ENCODE data around the gene ESD.
"Not testable (repeated sequence)": the region's sequence is repeated elsewhere in the genome, so short reads cannot be mapped to it uniquely, and the experiment has no call there.

The ESD gene, protein sequence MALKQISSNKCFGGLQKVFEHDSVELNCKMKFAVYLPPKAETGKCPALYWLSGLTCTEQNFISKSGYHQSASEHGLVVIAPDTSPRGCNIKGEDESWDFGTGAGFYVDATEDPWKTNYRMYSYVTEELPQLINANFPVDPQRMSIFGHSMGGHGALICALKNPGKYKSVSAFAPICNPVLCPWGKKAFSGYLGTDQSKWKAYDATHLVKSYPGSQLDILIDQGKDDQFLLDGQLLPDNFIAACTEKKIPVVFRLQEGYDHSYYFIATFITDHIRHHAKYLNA

DNA sequence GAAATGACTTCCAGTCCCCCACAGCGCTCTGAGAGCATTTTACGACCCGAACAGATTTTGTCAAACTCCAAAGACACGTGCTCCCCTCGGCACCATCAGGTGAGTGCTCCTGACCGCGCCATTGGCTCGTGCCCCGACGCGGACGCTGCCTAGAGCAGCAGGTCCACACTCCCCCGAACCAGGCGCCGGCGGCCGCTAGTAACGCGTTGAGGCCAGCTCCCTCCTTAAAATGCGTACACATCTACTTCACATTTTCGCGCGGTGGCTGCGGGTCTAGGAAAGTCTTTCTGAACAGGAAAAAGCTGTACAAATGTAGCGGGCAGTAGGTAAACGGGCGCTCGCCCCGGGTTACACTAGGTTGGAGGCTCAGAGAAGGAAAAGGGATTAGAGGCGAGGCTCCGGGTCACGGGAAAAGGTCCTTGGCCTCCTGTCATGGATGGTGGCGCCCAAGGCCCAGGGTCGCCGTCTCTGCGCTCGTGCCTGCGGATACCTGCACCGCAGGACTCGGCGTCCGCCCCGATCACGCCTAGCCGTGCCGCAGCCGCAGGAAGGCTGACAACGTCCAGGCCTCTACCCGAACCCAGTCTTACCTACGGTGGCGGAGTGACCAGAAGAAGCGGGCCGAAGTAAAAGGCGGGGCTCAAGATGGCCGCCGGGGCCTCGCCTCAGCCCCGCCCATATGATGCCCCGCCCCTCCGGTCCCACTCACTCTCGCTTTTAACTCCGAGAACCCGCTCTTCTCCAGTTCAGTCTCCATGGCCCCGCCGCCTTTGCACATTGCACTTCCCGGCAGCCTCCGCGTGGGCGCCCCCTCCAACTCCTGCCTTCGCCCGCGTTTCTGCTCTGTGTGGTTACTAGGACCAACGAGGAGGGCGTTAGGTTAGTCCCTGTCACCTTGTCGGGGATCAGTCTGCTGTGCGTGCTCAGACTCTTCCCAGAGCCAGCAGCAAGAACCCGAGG, at the start of gene ESD:
Gene ESD (minus strand): TSS at position 647 of the 960 bp plus-strand sequence. CDS start 5,748 bp downstream, outside the sequence.
- DNase-seq, result peak; percentile 80

DNA sequence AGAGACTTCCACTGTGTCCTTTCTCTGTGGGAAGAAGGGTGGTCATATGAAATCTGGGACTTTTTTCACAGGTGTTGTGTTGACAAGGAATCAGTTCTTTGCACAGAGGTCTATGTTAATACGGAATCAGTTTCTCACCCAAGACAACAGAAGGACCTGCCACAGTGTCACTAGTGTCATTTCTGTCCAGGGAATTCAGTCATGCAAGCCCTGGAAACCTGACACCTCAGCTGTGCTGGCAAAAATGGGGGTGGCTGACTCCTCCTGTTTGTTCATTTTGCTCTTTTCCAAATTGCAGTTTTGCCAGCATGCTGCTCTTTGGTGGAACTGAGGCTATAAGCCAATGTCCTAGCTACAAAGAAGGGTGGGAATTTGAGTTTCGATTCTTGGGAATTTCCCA, 49.8 kb upstream of the ESD start:
- DNase-seq, result no peak

DNA sequence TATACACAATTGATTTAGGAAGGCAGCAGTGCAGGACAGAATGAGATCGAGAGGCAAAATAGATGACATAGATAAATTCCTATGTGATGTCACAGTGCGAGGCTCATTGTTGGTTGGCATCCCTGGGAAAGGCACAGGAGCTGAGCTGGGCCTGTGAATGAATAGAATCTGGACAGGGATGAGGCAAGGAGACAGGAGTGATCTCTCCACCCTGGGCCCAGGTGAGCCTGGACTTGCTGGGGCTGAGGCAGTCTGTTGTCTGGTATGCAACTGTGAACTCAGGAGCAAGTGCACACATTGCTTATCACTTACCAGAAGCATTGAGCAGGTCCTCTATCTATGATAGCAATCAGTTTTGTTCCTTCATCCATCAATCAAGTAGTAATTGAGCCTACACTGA, 48.2 kb upstream of the ESD start:
- no peak for DNase-seq

DNA sequence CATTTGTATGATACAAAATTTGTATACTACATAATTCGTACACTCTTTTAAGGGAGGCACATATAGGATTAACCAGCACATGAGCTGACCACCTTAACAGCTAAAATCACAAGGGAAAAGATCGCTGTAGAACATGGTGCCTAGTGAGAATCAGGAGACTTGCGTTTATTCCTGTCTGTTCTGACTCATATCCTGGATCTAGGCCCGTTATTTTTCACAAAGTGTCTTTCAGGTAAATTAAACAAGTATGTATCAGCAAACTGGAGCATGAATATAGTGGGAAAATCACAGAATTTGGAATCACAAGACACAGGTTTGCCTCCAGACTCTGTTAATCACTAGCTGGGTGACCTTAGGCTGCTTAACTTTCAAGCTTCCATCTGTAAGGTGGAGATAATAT, 47.5 kb upstream of the ESD start:
- DNase-seq, result no peak

DNA sequence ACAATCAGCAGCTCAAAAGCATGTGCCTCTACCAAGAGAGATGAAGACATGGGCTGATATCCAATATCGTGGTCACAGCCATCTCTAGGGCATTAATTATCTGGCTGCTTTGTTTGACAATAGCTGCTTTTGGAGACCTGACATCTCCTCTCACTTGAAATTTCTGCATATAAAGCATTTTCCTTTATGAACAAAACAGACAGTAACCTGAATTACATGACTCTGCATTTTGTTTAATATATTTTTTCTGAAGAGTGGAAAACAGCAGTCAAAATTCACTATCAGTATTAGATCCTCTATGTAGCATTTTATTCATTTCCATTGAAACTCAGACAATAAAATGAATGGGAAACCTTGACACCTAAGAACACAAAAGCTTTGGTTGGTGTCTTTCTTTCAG, 42.4 kb upstream of the ESD start:
- no peak for DNase-seq

DNA sequence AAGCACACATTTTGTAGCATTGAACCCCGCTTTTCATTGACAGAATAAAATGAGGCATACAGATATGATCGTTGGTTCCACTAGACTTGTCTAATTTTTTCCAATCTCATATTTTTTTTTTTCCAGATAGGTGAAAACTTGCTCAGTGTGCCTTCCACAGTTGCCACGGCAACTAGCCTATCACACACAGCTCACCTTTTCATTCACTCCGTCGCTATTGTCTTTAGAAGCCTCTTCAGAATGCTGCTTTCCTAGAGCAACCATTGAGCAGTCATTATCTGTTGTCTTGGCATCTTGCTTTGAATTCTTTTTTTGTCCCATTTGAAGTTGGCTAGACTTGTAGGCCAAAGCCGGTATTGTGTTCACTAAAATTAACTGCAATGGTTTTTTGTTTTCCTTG, 37.7 kb upstream of the ESD start:
- no peak for DNase-seq

DNA sequence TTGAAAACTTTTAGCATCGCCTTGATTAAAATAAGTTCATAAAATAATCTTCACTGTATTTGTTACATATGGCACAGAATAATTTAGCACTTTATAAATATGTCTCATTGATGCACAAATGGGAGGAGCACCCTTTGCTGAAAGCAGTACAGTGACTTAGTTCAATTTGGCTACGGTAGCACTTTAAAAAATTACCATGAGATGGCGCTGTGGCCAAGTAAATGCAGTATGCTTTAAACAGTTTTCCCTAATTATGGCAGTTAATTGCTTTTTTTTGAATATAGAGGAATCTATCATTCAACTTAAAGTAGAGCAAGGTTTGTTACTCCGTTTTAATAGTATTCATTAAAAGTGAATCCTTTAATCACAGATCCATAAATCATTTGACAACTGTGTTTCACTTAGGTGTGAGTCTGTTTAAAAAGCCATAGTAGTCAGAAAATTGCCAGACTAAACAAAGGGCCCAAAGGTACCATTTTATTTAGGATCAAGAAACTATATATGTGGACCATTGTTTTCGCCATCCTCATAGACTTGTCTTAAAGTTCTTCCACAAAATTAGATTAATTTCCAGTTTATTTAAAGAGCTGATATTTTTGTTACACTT, 34.7 kb upstream of the ESD start:
- peak; percentile 10 for DNase-seq

DNA sequence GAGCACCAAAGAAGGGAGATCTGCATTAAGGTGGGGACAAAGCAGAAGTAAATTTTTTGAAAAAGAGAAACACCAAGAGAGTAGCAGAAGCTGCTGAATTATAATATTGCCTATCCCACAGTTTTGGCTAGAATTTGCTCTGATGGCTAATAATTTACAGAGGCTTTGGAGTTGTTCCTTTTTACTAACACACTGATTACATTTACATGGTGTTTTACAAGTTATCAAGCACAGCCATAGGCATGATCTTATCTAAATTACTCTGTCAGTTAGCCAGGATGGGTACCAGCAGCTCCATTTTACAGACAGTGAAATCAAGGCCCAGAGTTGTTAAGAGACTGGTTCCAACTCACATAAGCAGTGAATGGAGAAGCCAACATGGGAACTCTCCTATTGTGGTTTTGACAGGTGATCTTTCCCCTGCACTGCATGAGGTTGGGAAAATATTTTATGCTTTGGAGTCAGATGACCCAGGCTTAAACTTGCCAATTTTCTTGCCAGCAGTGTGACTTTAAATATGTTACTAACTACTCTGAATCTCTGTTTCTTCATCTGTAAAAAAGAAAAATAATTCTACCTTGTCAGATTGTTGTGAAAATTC, 33.5 kb upstream of the ESD start:
- no peak for DNase-seq

DNA sequence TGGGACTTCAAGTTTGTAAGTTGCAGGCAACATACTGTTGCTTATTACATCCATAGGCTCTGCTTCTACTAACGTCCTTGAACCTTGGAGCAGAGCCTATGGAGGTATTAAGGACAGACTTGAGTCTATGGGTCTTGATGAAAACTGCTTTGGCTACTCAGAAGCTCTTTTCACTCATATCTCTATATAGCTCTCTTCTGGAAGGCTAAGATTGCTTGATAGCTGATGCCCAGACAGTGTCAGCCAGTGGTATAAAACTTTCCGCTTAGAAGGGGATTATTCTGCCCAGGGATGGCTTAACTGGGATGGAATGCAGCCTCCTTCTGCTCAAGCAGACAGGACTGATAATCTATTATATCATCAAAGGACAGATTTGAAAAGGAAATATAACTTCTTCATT, 25.6 kb upstream of the ESD start:
- DNase-seq, result no peak

DNA sequence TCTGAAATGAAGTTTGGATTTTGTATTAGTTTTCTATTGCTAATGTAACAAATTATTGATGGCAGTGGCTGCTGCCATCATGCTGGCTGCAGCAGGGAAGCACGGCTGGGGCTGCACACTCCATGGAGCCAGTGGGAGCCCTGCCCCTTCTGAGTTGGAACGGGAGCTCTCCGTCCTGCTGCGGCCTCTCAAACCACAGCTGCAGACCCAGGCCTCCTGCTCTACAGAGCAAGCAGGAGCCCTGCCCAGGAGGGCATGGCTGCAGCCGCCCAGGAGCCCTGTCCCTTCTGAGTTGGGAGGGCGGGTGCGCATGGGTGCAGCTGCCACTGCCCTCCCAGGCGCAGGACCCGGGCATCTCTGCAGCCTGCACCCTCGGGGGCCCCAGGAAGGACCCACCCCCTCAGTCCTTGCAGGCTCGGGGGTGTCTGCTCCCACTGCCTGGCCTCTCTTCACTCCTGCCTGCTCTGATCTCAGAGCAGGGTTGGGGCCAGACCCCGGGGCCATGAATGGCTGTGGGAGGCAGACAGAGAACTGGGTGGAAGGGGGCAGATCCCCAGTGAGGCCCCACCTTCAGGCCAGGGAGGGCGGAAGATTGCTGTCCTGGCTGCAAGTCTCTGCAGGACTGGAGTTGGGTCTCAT, 21.0 kb upstream of the ESD start:
- no peak for DNase-seq

DNA sequence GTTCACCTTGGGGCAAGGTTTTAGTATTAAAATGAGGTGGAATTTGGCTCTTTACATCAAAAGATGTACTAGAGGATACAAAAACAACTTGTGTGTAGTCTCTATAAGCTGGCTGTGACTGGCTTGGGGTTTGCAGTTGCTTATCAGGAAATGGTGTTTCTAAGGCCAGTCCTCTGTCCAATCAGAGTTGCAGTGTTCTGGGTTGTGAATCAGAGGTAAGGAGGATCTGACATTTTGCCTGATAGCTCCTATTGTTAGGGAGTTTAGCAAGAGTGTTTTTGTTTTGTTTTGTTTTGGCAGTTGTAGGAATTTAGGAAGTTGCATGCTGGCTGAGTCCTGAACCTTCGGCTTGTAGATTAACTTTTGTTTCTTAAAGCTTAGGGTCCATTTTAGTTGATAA, 20.1 kb upstream of the ESD start:
- DNase-seq, result no peak

DNA sequence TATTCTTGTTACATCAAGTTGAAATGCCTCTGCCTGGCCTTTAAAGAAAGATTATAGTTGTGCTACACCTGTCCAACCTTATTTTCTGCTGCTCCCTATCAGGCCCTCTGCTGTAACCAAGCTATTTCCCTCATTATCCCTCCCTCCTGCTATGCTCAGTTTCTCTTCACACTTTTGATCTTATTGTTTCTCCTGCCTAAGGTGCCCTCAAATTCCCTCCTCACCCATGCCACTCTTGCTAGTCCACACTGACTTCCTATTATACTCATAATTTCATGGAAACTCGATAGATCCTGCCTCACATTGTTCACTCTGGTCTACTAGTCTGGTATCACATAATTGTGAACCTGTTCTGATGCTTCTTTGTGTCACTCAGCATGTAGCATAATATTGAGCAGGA, 19.4 kb upstream of the ESD start:
- no peak for DNase-seq

DNA sequence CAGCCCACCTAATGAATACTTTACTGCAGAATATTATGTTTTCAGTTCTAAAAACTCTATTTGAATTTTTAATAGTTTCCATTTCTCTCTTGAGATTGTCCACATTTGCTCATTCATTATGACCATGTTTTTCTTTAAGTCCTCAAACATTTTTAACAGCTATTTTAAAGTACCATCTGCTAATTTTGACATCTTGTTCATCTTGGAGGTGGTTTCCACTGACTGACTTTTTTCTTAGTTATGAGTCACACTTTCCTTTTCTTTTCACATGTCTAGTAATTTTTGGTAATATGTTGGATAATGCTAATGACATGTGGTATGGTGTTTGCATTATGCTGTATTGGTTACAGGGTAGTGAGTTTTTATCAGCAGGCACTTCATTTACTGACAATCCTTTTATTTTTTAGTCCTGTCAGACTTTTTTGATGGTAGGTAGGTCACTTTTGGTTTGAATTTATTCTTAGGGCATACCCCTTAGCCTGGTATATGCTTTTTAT, 15.4 kb upstream of the ESD start:
- DNase-seq, result no peak

DNA sequence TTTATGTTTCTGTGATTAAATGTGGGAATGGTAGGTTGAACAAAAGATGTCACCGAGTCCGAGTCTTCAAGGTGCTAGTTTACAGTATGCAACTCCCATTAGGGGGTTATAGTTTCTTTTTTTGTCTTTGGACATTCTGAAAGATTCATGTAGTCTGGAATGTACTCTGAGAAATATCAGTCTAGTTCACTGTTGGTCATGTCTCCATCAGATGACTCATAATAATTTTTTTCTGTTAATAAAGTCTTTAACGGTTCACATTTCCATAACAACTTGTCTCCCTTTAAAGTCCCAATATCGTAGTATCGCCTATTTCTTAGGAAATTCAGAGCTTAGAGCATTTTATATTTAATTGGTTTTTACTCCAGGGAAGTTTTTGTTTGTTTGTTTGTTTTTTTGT, 13.5 kb upstream of the ESD start:
- DNase-seq, result no peak

DNA sequence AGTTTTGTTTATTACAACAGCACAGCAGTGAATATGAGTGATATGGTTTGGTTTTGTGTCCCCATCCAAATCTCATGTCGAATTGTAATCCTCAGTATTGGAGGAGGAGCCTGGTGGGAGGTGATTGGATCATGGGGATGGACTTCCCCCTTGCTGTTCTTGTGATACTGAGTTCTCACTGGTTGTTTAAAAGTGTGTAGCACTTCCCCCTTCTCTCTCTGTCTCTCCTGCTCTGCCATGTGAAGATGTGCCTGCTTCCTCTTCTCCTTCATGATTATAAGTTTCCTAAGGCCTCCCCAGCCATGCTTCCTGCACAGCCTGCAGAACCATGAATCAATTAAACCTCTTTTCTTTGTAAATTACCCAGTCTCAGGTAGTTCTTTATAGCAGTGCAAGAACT, 8.0 kb upstream of the ESD start:
- DNase-seq, result not testable (repeated sequence)

DNA sequence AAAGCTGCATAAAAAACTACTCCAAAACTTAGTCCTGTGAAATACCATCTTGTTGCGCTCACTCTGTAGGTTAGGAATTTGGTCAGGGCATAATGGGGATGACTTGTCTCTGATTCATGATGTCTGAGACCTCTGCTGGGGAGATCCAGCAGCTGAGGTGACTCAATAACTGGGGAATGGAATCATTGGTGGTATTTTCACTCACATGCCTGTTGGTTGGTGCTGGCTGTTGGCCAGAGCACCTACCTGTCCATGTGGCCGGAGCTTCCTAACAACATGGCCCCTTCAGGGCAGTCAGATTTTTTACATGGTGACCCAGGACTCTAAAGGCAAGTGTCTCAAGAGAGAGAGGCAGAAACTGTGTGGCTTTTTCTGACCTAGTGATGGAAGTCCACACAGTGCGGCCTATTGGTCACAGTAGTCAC, 7.4 kb upstream of the ESD start:
- DNase-seq, result no peak

DNA sequence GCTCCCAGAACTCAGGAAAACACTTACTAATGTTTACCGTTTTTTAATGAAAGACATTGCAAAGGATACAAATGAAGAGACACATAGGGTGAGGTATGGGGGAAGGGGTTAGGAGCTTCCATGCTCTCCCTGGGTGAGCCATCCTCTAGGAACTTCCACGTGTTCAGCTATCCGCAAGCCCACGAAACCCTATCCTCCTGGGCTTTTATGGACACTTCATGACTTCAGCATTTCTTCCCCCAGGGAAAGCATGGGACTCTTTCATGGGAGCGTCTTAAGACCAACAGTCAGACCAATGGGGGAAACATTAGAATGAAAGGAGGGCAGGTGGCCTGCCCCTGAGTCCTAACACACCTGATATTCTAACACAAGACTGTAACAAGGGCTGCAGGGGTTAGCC, 6.6 kb upstream of the ESD start:
- DNase-seq, result no peak

DNA sequence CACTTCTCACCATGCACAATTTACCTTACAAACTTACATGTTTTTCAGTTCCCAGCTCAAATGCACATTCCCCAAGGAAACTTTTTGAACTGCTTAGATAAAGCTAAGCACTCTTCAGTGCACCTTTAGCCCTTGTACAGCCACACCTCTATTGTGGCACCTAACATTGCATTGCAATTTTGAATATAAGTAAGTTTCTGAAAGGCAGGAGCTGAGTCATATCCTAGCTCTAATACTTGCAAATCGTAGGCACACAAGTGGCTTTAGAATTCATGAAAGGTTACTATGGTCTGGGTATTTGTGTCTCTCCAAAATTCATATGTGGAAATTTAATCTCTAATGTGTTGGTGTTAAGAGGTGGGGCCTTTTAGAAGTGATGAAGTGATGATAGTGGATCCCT, 4.9 kb upstream of the ESD start:
- no peak for DNase-seq

DNA sequence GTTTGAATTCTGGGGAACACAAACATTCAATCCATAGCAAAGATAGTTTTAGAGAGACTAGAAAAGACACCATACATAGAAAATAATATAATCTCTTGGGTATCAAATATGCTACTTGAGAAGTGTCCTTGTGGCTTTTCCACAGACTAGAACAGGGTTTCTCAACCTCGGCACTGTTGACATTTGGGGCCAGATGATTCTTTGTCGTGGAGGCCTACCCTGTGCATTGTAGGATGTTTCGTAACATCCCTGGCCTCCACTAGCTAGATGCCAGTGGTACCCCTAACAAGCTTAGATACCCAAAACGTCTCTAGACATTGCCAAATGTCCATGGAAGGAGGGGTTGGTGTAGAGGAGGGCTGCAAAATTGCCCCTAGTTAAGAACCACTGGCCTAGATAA, 2.2 kb upstream of the ESD start:
- no peak for DNase-seq

DNA sequence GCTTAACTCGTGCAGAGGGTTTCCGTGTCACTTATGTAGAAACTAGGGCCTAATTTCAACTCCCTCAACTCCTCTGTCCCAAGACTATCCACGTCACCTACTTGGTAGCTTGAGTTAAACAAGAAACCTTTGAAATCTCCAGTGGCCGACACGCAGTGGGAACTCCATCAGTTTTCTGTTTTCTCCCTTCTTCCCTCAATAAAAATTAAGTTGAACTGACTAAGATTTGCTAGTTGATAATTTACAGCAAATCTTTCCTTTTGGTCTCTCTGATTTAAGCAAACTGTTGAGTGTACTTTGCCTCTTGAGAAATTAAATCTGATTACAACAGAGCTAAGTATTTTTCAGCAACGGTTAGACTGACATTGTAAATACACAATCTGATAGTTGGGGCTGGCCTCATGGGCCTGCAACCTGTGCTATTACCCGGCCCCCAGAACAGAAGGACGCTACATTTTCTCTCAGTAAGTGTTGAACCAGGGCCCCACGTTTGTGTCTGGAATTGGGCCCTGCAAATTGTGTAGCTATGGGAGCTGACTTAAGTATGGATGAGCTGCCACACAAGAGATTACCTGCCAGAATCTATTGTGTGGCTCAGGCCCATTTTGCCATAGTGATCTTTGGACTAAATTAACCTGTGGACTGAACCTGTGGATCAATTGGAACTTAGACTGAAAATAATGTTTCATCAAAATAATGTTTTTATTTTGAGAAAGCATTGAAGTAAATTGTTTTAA, 708 bp upstream of the ESD start:
- DNase-seq, result no peak

DNA sequence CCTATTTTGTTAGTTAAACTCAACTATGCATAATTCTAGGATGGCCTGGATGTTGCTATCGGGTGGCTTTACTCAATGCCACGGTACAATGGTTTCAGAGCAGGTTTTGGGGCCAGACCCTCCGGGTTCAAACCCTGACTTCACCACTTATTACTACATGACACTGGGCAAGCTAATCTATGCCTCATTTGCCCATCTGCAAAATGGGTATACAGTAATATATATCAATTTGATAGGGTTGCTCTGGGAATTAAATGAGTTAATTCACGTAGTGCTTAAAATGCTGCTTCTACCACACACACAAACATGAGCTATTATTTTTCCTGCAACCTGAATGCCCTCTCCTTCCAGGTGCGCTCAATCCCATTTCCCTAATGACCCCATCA, 839 bp downstream of the ESD start:
- no peak for DNase-seq

DNA sequence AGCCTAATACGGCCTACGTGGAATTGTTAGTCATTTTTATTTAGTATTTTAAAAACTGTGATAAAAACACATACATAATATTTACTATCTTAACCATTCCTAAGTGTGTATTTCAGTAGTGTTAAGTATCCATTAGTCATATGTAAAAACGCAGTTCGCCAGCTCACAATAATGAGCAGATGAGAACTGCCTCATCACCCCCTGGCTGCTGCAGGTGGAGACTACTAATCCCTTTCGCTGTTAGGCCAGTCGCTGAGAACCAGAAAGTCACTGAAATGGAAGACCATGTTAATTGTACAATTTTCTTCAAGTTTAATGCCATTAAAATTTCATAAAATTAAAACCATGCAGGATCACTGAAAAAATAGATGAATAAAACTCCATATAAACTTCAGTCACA, 1.6 kb downstream of the ESD start:
- DNase-seq, result no peak

Data from DMS79 treated with DMSO at 0.1 percent for 48 hours (cell line).